Measurements from ENCODE around the gene PITX3. TPM values are rescaled to one million over a fixed set of nuclear protein-coding genes. Genes with fewer than 3 reads are reported as not detected.

PITX3 gene
- total RNA-seq (2012; rRNA removed): 0.25 and 0.87 TPM in 2 replicates

DNA sequence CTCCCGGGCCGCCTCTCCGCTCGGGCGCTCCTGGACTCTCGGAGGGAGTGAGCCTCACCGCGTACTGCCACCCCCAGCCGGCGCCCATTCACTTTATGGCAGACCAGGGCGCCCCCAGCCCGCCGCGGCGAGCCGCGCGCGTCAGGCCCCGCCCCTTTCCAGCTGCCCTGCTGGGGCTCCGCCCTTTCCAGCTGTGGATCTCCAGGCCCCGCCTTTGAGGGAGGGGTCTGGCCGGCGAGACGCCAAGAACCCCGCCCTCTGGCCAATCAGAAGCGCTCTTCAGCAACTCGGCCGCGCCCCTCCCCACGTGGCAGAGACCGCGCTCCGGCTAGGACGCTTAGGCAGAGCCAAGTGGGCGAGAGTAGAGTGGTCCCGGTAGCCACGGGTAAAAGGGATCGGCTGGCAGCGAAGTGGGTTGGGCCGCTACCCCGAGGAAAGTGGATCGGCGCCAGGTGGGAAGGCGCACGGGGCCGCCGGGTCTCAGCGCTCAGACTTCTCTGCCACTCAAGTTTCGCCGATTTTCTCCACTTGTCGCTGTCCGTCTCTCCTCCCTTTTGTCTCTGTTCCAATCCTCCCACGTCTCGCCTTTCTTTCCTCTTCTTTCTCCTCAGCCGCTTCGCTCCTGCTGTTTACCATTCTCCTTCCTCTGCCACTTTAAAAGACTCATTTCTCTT lies at the start of gene PITX3:
TSS of gene PITX3 (minus strand) at position 69 of the 674 bp plus-strand sequence. CDS start 9,432 bp downstream, outside the sequence.
- Histone ChIP-seq H3K36me3 (ENCODE audit: insufficient read depth, low read length) (no peaks in the 10 kb centered on the region), H3K4me3 (ENCODE audit: low read length) (peak within 1 kb of the TSS; percentile 80), H3K9me3 (replicated peaks; ENCODE audit: low read length) (no peaks in the 10 kb centered on the region), H3K4me1 (ENCODE audit: control insufficient read depth, insufficient read depth, low read length) (peaks cover 56% of the 10 kb centered on the region), H3K27me3 (ENCODE audit: control insufficient read depth, insufficient read depth, low read length) (no peaks in the 10 kb centered on the region), H3K9ac (ENCODE audit: low read depth, low read length) (peak within 1 kb of the TSS; percentile 66), H3K4me2 (ENCODE audit: low read length) (peak within 1 kb of the TSS; percentile 94)

DNA sequence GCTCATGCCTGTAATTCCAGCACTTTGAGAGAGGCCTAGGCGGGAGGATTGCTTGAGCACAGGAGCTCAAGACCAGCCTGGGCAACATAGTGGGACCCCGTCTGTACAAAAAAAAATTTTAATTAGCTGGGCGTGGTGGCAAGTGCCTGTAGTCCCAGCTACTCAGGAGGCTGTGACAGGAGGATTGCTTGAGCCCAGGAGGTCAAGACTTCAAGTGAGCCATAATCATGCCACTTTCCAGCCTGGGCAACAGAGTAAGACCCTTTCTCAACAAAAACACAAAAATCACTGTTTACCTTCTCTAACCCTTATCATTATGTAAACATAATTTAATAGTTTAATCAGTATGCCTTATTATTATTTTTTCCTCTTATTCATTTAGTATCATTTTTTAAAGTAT lies 48.5 kb upstream of the PITX3 start:
- Histone ChIP-seq H3K4me3 (ENCODE audit: low read length) (no peak overlapping the region), H3K4me2 (ENCODE audit: low read length) (no peak overlapping the region), H3K27me3 (ENCODE audit: control insufficient read depth, insufficient read depth, low read length) (no peaks in the 10 kb centered on the region), H3K9ac (ENCODE audit: low read depth, low read length) (no peak overlapping the region), H3K36me3 (ENCODE audit: insufficient read depth, low read length) (peaks cover 15% of the 10 kb centered on the region), H3K9me3 (replicated peaks; ENCODE audit: low read length) (no peaks in the 10 kb centered on the region), H3K4me1 (ENCODE audit: control insufficient read depth, insufficient read depth, low read length) (peaks cover 20% of the 10 kb centered on the region)

DNA sequence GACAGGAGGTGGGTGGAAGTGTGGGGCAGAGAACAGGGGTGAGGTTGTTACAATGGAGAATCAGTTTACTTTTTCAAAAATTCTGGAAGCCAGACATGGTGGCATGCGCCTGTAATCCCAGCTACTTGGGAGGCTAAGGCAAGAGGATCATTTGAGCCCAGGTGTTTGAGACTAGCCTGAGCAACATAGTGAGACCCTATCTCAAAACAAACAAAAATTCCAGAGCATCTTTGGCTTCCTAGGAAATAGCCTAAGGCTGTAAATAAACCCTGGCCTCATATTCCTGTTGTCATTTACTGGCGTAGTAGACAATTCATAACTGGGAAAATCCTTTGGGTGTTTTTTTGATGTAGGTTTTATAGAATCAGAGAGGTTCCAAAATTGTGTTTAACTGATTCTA lies 48.0 kb upstream of the PITX3 start:
- Histone ChIP-seq H3K4me2 (ENCODE audit: low read length) (no peak overlapping the region), H3K4me3 (ENCODE audit: low read length) (no peak overlapping the region), H3K9me3 (replicated peaks; ENCODE audit: low read length) (no peaks in the 10 kb centered on the region), H3K36me3 (ENCODE audit: insufficient read depth, low read length) (peaks cover 15% of the 10 kb centered on the region), H3K4me1 (ENCODE audit: control insufficient read depth, insufficient read depth, low read length) (peaks cover 15% of the 10 kb centered on the region), H3K27me3 (ENCODE audit: control insufficient read depth, insufficient read depth, low read length) (no peaks in the 10 kb centered on the region), H3K9ac (ENCODE audit: low read depth, low read length) (no peak overlapping the region)

DNA sequence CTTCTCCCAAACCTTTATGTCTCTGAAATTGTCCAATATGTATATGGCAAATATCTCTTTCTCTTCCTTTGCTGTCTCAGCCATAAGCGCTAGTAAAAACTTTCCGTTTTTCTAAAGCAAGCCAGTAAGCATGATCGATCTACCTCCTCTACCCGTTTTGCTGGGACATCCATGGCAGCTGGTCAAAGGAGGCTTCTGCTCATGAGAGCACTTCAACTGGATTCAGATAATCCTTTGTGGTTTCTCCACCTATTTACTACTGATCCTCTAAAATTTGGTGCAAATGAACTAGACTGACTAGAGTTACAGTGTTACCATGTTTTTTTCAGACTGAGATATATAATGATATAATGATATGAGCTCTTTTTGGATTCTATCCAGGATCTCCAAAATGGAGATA lies 46.7 kb upstream of the PITX3 start:
- H3K27me3 ChIP-seq (ENCODE audit: control insufficient read depth, insufficient read depth, low read length): no peaks in the 10 kb centered on the region
- no peaks in the 10 kb centered on the region for H3K9me3 ChIP-seq (replicated peaks; ENCODE audit: low read length)
- no peak overlapping the region for H3K9ac ChIP-seq (ENCODE audit: low read depth, low read length)
- H3K4me1 ChIP-seq (ENCODE audit: control insufficient read depth, insufficient read depth, low read length): peaks cover 15% of the 10 kb centered on the region
- H3K36me3 ChIP-seq (ENCODE audit: insufficient read depth, low read length): peaks cover 15% of the 10 kb centered on the region
- H3K4me2 ChIP-seq (ENCODE audit: low read length): no peak overlapping the region
- no peak overlapping the region for H3K4me3 ChIP-seq (ENCODE audit: low read length)

DNA sequence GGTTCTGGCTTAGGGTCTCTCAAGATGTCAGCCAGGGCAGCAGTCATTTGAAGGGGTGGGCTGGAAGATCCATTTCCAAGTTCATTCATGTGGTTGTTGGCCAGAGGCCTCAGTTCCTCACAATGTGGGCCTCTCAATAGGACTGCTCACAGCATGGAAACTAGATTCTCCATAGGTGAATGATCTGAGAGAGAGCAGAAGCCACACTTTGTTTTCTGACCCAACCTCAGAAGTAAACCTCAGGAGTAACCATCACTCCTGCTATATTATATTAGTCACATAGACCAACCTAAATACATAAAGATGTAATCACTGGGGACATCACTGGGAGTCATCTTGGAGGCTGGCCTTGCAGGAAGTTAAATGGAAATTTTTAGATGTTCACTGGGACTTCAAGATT lies 46.2 kb upstream of the PITX3 start:
- H3K4me1 ChIP-seq (ENCODE audit: control insufficient read depth, insufficient read depth, low read length): peaks cover 15% of the 10 kb centered on the region
- H3K9me3 ChIP-seq (replicated peaks; ENCODE audit: low read length): no peaks in the 10 kb centered on the region
- no peak overlapping the region for H3K4me2 ChIP-seq (ENCODE audit: low read length)
- H3K36me3 ChIP-seq (ENCODE audit: insufficient read depth, low read length): peaks cover 15% of the 10 kb centered on the region
- no peak overlapping the region for H3K9ac ChIP-seq (ENCODE audit: low read depth, low read length)
- no peaks in the 10 kb centered on the region for H3K27me3 ChIP-seq (ENCODE audit: control insufficient read depth, insufficient read depth, low read length)
- no peak overlapping the region for H3K4me3 ChIP-seq (ENCODE audit: low read length)

DNA sequence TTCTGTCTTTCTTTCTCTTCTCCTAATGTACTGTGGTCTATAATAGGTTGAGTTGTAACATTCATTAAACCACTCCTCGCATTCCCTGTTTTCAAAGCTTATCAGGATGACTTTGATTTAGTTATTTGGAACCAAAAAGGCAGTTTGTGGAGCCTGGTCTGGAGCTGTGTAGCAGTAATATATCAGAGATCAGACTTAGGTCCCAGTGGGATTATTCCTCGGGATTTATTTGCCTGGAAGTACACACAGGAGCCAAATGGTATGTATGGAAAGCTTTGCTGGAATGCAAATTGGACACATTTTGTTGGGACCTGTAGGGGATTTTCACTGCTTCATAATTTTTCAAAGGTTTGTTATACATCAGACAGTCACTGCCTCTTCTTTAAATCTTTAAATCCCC lies 44.9 kb upstream of the PITX3 start:
- Histone ChIP-seq H3K4me3 (ENCODE audit: low read length) (no peak overlapping the region), H3K9ac (ENCODE audit: low read depth, low read length) (no peak overlapping the region), H3K9me3 (replicated peaks; ENCODE audit: low read length) (no peaks in the 10 kb centered on the region), H3K4me1 (ENCODE audit: control insufficient read depth, insufficient read depth, low read length) (peaks cover 11% of the 10 kb centered on the region), H3K4me2 (ENCODE audit: low read length) (no peak overlapping the region), H3K36me3 (ENCODE audit: insufficient read depth, low read length) (peaks cover 15% of the 10 kb centered on the region), H3K27me3 (ENCODE audit: control insufficient read depth, insufficient read depth, low read length) (no peaks in the 10 kb centered on the region)

DNA sequence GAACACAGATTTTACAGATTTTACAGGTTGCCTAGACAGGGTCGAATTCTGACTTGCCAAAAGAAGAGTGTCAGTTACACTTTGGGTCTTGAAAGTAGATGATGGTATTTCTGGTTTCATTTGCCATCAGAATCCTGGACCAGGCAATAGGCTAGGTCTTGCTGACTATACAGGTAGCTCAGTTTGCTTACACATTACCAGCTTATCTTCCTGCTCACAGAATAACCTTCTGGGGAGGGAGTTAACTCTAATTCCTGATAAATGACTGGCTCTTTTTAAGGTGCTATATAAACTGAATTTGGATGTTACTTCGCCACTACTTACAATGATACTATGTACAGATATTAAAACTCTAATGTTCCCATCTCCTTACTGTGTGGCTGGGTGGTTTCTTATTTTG lies 43.8 kb upstream of the PITX3 start:
- Histone ChIP-seq H3K9me3 (replicated peaks; ENCODE audit: low read length) (no peaks in the 10 kb centered on the region), H3K4me3 (ENCODE audit: low read length) (no peak overlapping the region), H3K4me1 (ENCODE audit: control insufficient read depth, insufficient read depth, low read length) (peaks cover 18% of the 10 kb centered on the region), H3K4me2 (ENCODE audit: low read length) (no peak overlapping the region), H3K36me3 (ENCODE audit: insufficient read depth, low read length) (peaks cover 15% of the 10 kb centered on the region), H3K9ac (ENCODE audit: low read depth, low read length) (no peak overlapping the region), H3K27me3 (ENCODE audit: control insufficient read depth, insufficient read depth, low read length) (no peaks in the 10 kb centered on the region)

DNA sequence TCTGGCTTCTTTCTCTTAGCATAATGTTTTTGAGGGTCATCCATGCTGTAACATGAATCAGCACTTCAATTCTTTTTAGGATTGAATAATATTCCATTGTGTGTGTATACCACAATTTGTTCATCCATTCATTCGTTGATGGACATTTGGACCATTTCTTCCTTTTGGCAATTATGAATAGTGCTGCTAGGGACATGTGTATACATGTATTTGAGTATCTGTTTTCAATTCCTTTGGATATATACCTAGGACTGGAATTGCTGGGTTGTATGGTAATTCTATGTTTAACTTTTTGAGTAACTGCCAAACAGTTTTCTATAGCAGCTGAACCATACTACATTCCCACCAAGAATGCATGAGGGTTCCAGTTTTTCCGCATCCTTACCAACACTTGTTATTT lies 43.2 kb upstream of the PITX3 start:
- Histone ChIP-seq H3K4me1 (ENCODE audit: control insufficient read depth, insufficient read depth, low read length) (peaks cover 24% of the 10 kb centered on the region), H3K4me3 (ENCODE audit: low read length) (no peak overlapping the region), H3K9me3 (replicated peaks; ENCODE audit: low read length) (no peaks in the 10 kb centered on the region), H3K36me3 (ENCODE audit: insufficient read depth, low read length) (peaks cover 15% of the 10 kb centered on the region), H3K9ac (ENCODE audit: low read depth, low read length) (no peak overlapping the region), H3K27me3 (ENCODE audit: control insufficient read depth, insufficient read depth, low read length) (no peaks in the 10 kb centered on the region), H3K4me2 (ENCODE audit: low read length) (no peak overlapping the region)

DNA sequence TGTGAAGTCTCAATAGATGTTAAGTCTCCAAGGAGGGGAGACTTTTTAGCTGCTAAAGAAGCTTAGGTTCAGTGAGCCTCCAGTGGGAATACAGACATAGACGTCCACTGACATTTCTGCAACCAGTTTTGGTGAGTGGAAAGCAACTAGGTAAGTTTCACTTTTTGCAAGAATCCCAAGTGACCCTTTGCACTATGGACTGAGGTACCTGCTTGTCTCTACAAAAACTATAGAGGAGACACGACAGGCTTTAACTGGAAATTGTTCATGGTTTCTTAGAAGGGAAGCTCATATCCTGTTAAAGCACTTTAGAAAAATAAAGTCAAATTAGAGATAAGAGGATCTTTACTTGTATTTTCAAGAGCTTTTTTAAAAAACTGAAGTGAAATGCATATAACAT lies 42.6 kb upstream of the PITX3 start:
- H3K27me3 ChIP-seq (ENCODE audit: control insufficient read depth, insufficient read depth, low read length): no peaks in the 10 kb centered on the region
- no peak overlapping the region for H3K9ac ChIP-seq (ENCODE audit: low read depth, low read length)
- H3K9me3 ChIP-seq (replicated peaks; ENCODE audit: low read length): no peaks in the 10 kb centered on the region
- no peak overlapping the region for H3K4me3 ChIP-seq (ENCODE audit: low read length)
- H3K4me2 ChIP-seq (ENCODE audit: low read length): no peak overlapping the region
- H3K4me1 ChIP-seq (ENCODE audit: control insufficient read depth, insufficient read depth, low read length): peaks cover 29% of the 10 kb centered on the region
- H3K36me3 ChIP-seq (ENCODE audit: insufficient read depth, low read length): peaks cover 15% of the 10 kb centered on the region

DNA sequence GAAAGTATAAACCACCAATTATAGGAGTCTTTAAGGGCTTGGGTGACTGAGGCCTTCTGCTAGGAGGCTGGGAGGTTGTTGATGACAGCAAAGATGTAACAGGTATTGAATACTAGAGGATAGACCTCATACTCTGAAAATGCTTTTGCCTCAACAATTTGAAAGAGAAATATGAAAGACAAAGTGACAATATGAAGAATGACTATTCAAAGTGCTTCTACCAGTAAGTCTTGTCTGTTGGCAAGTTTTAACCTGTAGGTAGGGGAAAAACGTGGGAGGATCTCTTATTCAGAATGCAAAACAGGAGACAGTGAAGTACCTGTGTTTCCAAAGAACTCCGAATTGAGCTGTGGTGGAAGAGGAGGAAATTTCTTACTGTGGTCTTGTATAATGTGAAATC lies 42.2 kb upstream of the PITX3 start:
- H3K4me2 ChIP-seq (ENCODE audit: low read length): no peak overlapping the region
- H3K27me3 ChIP-seq (ENCODE audit: control insufficient read depth, insufficient read depth, low read length): no peaks in the 10 kb centered on the region
- H3K36me3 ChIP-seq (ENCODE audit: insufficient read depth, low read length): peaks cover 15% of the 10 kb centered on the region
- H3K9me3 ChIP-seq (replicated peaks; ENCODE audit: low read length): no peaks in the 10 kb centered on the region
- no peak overlapping the region for H3K4me3 ChIP-seq (ENCODE audit: low read length)
- H3K9ac ChIP-seq (ENCODE audit: low read depth, low read length): no peak overlapping the region
- H3K4me1 ChIP-seq (ENCODE audit: control insufficient read depth, insufficient read depth, low read length): peaks cover 29% of the 10 kb centered on the region

DNA sequence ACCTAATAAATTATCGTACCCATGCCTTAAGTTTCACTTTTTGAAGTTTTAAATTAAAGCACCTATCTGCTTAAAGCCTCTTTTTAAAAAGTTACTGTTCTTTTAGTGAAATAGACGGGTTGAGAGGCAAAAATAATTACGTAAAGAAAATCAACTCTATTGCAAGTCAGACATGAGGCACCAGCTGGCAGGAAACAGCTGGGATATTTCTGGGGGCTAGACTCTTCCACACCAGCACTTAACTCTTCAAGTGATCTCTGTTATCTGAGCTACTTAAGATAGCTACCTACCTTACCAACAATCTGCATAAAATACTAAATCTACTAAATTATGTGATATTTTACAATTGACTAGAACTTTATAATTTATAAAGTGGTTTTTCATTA lies 39.8 kb upstream of the PITX3 start:
- H3K36me3 ChIP-seq (ENCODE audit: insufficient read depth, low read length): peaks cover 4% of the 10 kb centered on the region
- peak overlapping the region; percentile 82 for H3K4me2 ChIP-seq (ENCODE audit: low read length)
- peak overlapping the region; percentile 61 for H3K4me3 ChIP-seq (ENCODE audit: low read length)
- no peaks in the 10 kb centered on the region for H3K9me3 ChIP-seq (replicated peaks; ENCODE audit: low read length)
- peak overlapping the region; percentile 83 for H3K9ac ChIP-seq (ENCODE audit: low read depth, low read length)
- peaks cover 22% of the 10 kb centered on the region for H3K4me1 ChIP-seq (ENCODE audit: control insufficient read depth, insufficient read depth, low read length)
- H3K27me3 ChIP-seq (ENCODE audit: control insufficient read depth, insufficient read depth, low read length): no peaks in the 10 kb centered on the region

DNA sequence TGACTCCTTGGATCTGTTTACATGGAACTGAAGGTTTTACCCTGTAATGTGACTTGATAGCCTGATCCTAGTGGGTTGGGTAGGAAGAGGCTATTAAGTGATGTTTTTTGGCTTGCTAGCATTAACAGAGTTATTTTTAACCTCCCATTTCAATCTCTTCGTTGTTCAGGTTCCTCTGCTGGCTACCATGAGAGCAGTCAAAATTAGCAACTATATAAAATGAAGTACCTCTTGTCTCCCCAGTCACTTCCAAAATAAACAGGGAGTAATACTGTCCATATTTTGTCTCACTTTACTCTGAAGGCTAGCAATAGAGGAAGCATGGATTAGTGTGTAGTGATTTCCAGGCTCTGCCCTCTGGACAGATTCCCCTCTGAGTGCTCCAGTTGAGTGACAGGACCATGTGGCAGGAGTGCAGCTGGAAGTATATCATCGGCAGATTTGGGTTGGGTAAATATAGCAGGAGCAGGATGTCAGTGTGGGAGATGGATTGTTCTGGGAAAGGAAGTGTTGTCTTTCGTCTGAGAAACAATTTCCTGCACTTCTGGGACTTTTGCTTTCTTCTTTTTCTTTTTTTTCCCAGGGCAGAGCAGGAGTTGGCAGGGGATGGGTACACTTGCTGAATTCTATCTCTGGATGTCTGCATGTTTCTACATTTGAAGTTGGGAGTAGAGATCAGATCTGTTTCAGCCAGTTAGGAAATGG lies 39.2 kb upstream of the PITX3 start:
- Histone ChIP-seq H3K9ac (ENCODE audit: low read depth, low read length) (peak overlapping the region; percentile 83), H3K9me3 (replicated peaks; ENCODE audit: low read length) (no peaks in the 10 kb centered on the region), H3K27me3 (ENCODE audit: control insufficient read depth, insufficient read depth, low read length) (no peaks in the 10 kb centered on the region), H3K4me3 (ENCODE audit: low read length) (peak overlapping the region; percentile 61), H3K36me3 (ENCODE audit: insufficient read depth, low read length) (peaks cover 4% of the 10 kb centered on the region), H3K4me2 (ENCODE audit: low read length) (peak overlapping the region; percentile 82), H3K4me1 (ENCODE audit: control insufficient read depth, insufficient read depth, low read length) (peaks cover 22% of the 10 kb centered on the region)

Measured in skeletal muscle satellite cell (primary cell).